GM18867 (cell line): Measurements from ENCODE around the gene MGMT.
A peak's percentile ranks its signal among the peaks of the same experiment; 100 is the strongest.
"Not testable (repeated sequence)": the region's sequence is repeated elsewhere in the genome, so short reads cannot be mapped to it uniquely, and the experiment has no call there.

Source experiments
- ATAC-seq: cut with Tn5 transposase; IDR thresholded peaks from one replicate; pipeline ENCODE4 v1.9.1; 2021; ENCODE audit warnings: mild to moderate bottlenecking, moderate library complexity; ENCODE audit not compliant: unreplicated experiment

The MGMT gene

GRCh38 chr10:129466703-129467358 is at the start of gene MGMT:
MGMT (plus strand) TSS chr10:129467241.
- peak; percentile 93 for ATAC-seq

GRCh38 chr10:129417870-129418269 is 49.2 kb upstream of the MGMT start:
- ATAC-seq, result no peak

GRCh38 chr10:129418496-129419225 is 48.4 kb upstream of the MGMT start:
- ATAC-seq, result no peak

GRCh38 chr10:129419397-129419796 is 47.6 kb upstream of the MGMT start:
- ATAC-seq, result no peak

- no peak for ATAC-seq
These were observed 45.5 kb upstream of the MGMT start for GRCh38 chr10:129421399-129422010.

- no peak for ATAC-seq
These were observed 42.1 kb upstream of the MGMT start for GRCh38 chr10:129424978-129425377.

- no peak for ATAC-seq
These were observed 40.4 kb upstream of the MGMT start for GRCh38 chr10:129426606-129427005.

- ATAC-seq, result no peak
These were observed 33.8 kb upstream of the MGMT start for GRCh38 chr10:129433266-129433665.

GRCh38 chr10:129435724-129436123 is 31.3 kb upstream of the MGMT start:
- ATAC-seq, result not testable (repeated sequence)

GRCh38 chr10:129438024-129438423 is 29.0 kb upstream of the MGMT start:
- no peak for ATAC-seq

GRCh38 chr10:129440247-129440646 is 26.8 kb upstream of the MGMT start:
- no peak for ATAC-seq

- no peak for ATAC-seq
These were observed 26.2 kb upstream of the MGMT start for GRCh38 chr10:129440722-129441316.

GRCh38 chr10:129441372-129442009 is 25.6 kb upstream of the MGMT start:
- no peak for ATAC-seq

GRCh38 chr10:129442866-129443265 is 24.2 kb upstream of the MGMT start:
- ATAC-seq, result no peak

GRCh38 chr10:129444359-129444758 is 22.7 kb upstream of the MGMT start:
- ATAC-seq, result no peak

GRCh38 chr10:129445436-129446182 is 21.4 kb upstream of the MGMT start:
- ATAC-seq, result no peak

GRCh38 chr10:129446183-129446581 is 20.9 kb upstream of the MGMT start:
- no peak for ATAC-seq

- no peak for ATAC-seq
These were observed 19.6 kb upstream of the MGMT start for GRCh38 chr10:129447486-129447885.

- no peak for ATAC-seq
These were observed 19.0 kb upstream of the MGMT start for GRCh38 chr10:129448086-129448485.

GRCh38 chr10:129448539-129448938 is 18.5 kb upstream of the MGMT start:
- ATAC-seq, result no peak

- no peak for ATAC-seq
These were observed 17.1 kb upstream of the MGMT start for GRCh38 chr10:129449893-129450292.
